ENCODE data around the gene RPS6KB2.

RPS6KB2 gene

DNA sequence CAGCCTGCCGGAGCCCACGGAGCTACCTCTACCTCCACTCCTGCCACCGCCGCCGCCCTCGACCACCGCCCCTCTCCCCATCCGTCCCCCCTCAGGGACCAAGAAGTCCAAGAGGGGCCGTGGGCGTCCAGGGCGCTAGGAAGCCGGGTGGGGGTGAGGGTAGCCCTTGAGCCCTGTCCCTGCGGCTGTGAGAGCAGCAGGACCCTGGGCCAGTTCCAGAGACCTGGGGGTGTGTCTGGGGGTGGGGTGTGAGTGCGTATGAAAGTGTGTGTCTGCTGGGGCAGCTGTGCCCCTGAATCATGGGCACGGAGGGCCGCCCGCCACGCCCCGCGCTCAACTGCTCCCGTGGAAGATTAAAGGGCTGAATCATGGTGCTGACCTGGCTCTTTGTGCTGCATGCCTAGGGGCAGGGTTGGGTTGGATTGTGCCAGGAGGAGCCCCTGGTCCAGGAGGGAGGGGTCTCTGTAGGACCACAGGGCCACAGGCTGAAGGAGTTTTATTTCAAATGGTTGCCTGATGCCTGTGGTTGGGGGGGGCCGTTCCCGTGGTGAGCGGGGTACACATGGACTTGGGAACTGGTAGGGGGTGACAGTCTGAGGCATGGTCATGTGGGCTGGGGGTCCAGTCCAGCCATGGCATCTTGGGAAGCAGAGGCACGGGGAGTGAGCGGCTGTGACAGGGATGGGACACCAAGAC is 6.9 kb downstream of the RPS6KB2 start:
- no peak for DNase-seq (ENCODE audit: insufficient read length, low spot score)
- TF ChIP-seq, protein P1, sequence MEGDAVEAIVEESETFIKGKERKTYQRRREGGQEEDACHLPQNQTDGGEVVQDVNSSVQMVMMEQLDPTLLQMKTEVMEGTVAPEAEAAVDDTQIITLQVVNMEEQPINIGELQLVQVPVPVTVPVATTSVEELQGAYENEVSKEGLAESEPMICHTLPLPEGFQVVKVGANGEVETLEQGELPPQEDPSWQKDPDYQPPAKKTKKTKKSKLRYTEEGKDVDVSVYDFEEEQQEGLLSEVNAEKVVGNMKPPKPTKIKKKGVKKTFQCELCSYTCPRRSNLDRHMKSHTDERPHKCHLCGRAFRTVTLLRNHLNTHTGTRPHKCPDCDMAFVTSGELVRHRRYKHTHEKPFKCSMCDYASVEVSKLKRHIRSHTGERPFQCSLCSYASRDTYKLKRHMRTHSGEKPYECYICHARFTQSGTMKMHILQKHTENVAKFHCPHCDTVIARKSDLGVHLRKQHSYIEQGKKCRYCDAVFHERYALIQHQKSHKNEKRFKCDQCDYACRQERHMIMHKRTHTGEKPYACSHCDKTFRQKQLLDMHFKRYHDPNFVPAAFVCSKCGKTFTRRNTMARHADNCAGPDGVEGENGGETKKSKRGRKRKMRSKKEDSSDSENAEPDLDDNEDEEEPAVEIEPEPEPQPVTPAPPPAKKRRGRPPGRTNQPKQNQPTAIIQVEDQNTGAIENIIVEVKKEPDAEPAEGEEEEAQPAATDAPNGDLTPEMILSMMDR (IDR thresholded peaks at IDR 0.05; ENCODE audit: insufficient read depth, missing control alignments), result no peak
- no peak for FAIRE-seq

DNA sequence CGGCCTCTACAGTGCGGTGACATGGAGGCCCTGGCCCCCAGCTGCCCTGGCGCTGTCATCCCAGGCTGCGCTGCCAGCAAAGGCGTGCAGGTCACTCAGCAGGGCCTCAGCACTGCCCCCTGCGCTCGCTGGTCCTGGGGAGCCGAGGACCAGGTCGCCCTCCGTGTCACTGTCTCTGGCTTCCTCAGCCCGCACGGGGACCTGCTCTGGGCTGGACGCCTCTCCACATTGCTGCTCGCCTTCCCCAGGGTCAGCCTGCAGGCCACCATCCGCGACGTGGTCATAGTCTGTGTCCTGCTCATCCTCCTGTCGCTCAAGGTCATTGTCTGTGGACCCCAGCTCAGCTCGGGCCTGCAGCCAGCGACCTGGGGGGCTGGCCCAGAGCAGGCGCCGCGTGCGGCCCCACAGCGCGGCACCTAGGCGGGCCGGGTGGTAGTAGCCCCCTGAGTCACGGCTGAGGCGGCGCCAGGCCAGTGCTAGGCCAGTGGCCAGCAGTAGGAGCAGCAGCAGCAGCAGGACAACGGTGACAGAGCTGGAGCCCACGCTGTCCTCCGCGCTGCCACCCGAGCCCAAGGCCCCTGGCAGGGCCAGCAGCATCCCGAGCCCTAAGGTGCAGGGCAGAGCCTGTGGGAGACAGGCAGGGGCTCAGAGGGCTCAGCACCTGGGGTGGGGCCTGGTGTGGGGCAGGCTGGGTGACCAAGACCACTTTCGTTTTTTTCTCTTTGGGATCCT is 7.6 kb downstream of the RPS6KB2 start:
- DNase-seq (ENCODE audit: insufficient read length, low spot score), result no peak
- TF ChIP-seq, protein P1 (IDR thresholded peaks at IDR 0.05; ENCODE audit: insufficient read depth, missing control alignments), result no peak
- FAIRE-seq, result no peak

DNA sequence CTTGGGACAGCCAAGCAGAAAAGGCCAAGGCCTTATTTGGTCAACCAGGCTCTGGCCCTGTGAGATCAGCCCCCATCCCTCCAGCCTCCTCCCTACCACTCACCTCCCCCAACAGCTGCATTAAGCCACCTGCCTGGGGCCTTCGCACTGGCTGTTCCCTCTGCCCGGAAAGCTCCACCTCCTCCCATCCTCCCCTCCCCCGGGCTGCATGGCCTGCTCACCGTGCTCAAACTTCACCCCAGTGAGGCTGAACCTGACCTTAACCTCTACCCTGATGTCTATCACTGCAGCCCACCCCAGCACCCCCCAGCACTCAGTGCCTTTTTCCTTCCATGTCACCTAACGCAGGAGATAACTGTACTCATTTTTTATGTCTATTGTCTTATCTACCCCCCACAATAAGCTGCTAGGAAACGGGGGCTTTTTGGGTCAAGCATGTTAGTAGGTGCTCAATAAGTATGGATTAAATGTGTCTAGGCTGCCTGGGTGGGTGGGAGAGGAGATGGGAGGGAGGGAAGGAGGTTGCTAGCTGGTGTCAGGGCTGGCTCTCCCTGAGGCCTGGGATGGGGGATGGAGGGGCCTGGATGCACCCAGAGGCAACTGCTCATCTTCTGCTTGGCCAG is 8.3 kb downstream of the RPS6KB2 start:
- FAIRE-seq (no peak), DNase-seq (ENCODE audit: insufficient read length, low spot score) (no peak)
- TF ChIP-seq, protein P1 (IDR thresholded peaks at IDR 0.05; ENCODE audit: insufficient read depth, missing control alignments), result no peak

GRCh38 chr11:67437082-67437808 is 9.0 kb downstream of the RPS6KB2 start, which contains the start of gene PTPRCAP:
Gene PTPRCAP, minus strand, starts transcription at chr11:67437682. Its CDS starts 63 bp downstream, at chr11:67437619.
- no peak for FAIRE-seq
- no peak for DNase-seq (ENCODE audit: insufficient read length, low spot score)
- TF ChIP-seq, protein P1 (IDR thresholded peaks at IDR 0.05; ENCODE audit: insufficient read depth, missing control alignments), result no peak

DNA sequence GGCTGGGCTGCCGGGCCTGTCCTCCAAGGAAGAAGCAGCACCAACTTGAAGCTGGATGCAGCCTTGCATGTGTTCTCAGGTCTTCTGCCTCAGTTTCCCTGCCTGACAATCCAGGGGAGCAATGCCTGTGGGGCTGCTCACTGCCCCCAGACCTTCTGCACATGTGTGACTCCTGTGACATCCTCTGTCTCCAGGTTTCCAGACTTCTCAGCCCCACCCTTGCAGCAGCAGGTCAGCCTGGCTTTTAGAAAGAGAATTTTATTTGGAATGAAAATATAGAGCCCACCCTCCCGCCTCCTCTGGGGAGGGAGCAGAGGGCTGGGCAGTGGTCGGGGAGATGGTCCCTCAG is 9.5 kb downstream of the RPS6KB2 start:
- FAIRE-seq (no peak), DNase-seq (ENCODE audit: insufficient read length, low spot score) (no peak)
- TF ChIP-seq, protein P1 (IDR thresholded peaks at IDR 0.05; ENCODE audit: insufficient read depth, missing control alignments), result no peak

GRCh38 chr11:67438158-67438902 is 10.0 kb downstream of the RPS6KB2 start:
- TF ChIP-seq, protein P1 (IDR thresholded peaks at IDR 0.05; ENCODE audit: insufficient read depth, missing control alignments), result no peak
- FAIRE-seq, result no peak
- no peak for DNase-seq (ENCODE audit: insufficient read length, low spot score)

Measured in D721Med (cell line).